ENCODE results near the gene PNMA8A. TPM values are rescaled to one million over a fixed set of nuclear protein-coding genes. Genes with fewer than 3 reads are reported as not detected.

Gene PNMA8A
- total and polyA plus RNA-seq, 12 donors: 7.6 to 64.6 (median 44.2) TPM

DNA sequence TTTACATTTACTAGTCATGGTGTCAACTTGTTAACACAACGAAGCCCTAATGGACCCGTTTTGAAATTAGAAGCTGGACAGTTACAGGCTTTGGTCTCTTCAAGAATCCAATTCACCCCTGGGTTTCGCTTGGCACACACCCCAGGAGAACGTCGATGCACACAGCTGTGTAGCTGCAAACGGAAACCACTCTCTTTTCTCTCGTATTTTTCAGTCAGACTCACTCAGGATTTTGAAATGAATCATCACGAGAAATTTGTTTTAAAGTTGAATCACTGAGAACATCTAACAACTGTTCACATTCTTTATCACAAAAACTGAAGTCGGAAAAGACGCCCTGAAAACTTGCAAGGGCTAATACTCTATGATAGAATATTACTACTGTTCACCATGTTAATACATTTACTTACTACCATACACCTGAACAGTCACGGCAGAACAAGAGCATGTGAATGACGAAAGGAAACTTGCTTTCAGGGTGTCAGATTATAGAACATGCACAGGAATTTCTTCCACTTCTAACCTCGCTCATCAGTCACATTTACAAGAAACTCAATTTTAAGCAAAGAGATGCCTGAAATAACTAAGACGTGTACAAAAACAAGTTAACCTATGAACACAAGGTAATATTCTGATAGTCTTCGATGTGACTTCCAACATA, 4.7 kb downstream of the PNMA8A start:
- Histone ChIP-seq H3K4me1 (replicated peaks in 1 of 2) (peaks cover 8 to 26% of the 10 kb centered on the region in 2 donors), H3K27me3 (no peaks in the 10 kb centered on the region), H3K9me3 (replicated peaks in 1 of 3) (no peaks in the 10 kb centered on the region), H3K36me3 (replicated peaks in 1 of 2) (no peaks in the 10 kb centered on the region), H3K27ac (peak overlapping the region; percentile 3 to 70 (median 56)), H3K4me3 (no peak overlapping the region)
- peak in 6 of 7 donors; percentile 65 to 80 (median 68) for DNase-seq
- peak in 1 of 2 donors; percentile 37 for TF ChIP-seq POLR2A (IDR thresholded peaks at IDR 0.05)
- TF ChIP-seq, protein P1, sequence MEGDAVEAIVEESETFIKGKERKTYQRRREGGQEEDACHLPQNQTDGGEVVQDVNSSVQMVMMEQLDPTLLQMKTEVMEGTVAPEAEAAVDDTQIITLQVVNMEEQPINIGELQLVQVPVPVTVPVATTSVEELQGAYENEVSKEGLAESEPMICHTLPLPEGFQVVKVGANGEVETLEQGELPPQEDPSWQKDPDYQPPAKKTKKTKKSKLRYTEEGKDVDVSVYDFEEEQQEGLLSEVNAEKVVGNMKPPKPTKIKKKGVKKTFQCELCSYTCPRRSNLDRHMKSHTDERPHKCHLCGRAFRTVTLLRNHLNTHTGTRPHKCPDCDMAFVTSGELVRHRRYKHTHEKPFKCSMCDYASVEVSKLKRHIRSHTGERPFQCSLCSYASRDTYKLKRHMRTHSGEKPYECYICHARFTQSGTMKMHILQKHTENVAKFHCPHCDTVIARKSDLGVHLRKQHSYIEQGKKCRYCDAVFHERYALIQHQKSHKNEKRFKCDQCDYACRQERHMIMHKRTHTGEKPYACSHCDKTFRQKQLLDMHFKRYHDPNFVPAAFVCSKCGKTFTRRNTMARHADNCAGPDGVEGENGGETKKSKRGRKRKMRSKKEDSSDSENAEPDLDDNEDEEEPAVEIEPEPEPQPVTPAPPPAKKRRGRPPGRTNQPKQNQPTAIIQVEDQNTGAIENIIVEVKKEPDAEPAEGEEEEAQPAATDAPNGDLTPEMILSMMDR (IDR thresholded peaks at IDR 0.05): no peak
- intact Hi-C loops (cut with DNase I): no loop called here
- WGBS, 4 donors: 36 to 44% (median 39%) methylated on average over 15 of the region's 15 CpGs

DNA sequence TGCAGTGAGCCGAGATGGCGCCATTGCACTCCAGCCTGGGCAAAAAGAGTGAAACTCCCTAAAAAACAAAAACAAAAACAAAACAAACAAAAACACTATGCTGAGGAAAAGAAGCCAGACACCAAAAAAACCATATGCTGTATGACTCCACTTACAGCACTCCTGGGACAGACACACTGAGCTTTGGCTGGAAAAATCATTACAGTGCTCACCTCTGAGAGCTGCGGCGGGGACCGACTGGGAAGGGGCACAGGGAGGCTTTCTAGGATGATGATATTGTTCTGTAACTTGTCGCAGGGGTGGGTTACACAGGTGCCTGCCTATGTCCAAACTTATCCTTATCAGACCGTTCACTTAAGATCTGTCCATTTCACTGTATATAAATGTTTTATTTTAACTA, 7.8 kb downstream of the PNMA8A start:
- no peak overlapping the region for H3K4me3 ChIP-seq
- 77 to 89% (median 83%) methylated on average over 7 of the region's 7 CpGs for WGBS, 4 donors
- no peaks in the 10 kb centered on the region for H3K9me3 ChIP-seq (replicated peaks in 1 of 3)
- H3K27me3 ChIP-seq: no peaks in the 10 kb centered on the region
- H3K4me1 ChIP-seq (replicated peaks in 1 of 2): peaks cover 0 to 14% of the 10 kb centered on the region in 2 donors
- intact Hi-C loops (cut with DNase I): no loop called here
- TF ChIP-seq, protein P1 (IDR thresholded peaks at IDR 0.05): no peak
- no peak for TF ChIP-seq POLR2A (IDR thresholded peaks at IDR 0.05)
- no peak overlapping the region for H3K27ac ChIP-seq
- H3K36me3 ChIP-seq (replicated peaks in 1 of 2): no peaks in the 10 kb centered on the region
- DNase-seq: no peak

DNA sequence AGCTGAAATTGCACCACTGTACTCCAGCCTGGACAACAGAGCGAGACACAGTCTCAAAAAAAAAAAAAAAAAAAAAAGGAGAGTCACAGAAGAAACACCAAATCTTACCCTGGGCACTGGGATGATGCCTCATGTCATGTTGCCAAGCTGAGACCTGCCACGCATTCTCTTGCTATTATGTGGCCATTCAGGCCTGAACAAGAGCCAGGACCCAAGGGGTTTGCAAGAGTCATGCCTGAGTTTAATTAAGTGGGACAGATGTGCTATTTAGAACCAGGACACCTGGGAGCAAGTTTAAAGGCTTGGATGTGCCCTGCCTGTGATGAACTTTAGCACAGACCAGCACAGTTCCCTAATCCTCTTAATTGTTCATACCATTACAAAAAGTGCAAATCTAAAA, 9.8 kb downstream of the PNMA8A start:
- no peak for DNase-seq
- Histone ChIP-seq H3K27ac (no peak overlapping the region), H3K36me3 (replicated peaks in 1 of 2) (no peaks in the 10 kb centered on the region), H3K4me3 (no peak overlapping the region), H3K27me3 (no peaks in the 10 kb centered on the region), H3K4me1 (replicated peaks in 1 of 2) (peaks cover 0 to 5% of the 10 kb centered on the region in 2 donors), H3K9me3 (replicated peaks in 1 of 3) (no peaks in the 10 kb centered on the region)
- intact Hi-C loops (cut with DNase I): no loop called here
- 92 to 100% (median 96%) methylated on average over 1 to 2 of the region's 2 CpGs for WGBS, 4 donors
- TF ChIP-seq, protein P1 (IDR thresholded peaks at IDR 0.05): no peak

DNA sequence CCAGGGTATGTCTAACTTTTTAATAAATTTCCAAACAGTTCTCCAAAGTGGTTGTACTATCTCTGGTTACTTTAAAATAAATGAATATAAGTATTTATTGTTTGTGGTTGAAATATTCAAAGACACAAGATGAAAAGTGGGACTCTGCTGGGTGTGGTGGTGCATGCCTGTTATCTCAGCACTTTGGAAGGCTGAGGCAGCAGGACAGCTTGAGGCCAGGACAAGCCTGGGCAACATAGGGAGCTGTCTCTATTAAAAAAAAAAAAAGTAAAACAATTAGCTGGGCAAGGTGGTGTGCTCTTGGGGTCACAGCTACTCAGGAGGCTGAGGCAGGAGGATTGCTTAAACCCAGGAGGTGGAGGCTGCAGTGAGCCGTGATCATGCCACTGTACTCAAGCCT, 10.4 kb downstream of the PNMA8A start:
- no peak for DNase-seq
- Histone ChIP-seq H3K27ac (no peak overlapping the region), H3K4me3 (no peak overlapping the region), H3K4me1 (replicated peaks in 1 of 2) (no peaks in the 10 kb centered on the region), H3K27me3 (no peaks in the 10 kb centered on the region), H3K9me3 (replicated peaks in 1 of 3) (no peaks in the 10 kb centered on the region), H3K36me3 (replicated peaks in 1 of 2) (no peaks in the 10 kb centered on the region)
- no peak for TF ChIP-seq POLR2A (IDR thresholded peaks at IDR 0.05)
- TF ChIP-seq, protein P1 (IDR thresholded peaks at IDR 0.05): no peak
- WGBS, 4 donors: 81 to 94% (median 92%) methylated on average over 1 of the region's 1 CpG
- intact Hi-C loops (cut with DNase I): no loop called here

Data from adrenal gland (tissue), 12 donors.